AG09309 (cell line): ENCODE data around the gene TRMT10B.
"Not testable (repeated sequence)": the region's sequence is repeated elsewhere in the genome, so short reads cannot be mapped to it uniquely, and the experiment has no call there.

Source experiments
- DNase-seq: peaks from one replicate; pipeline ENCODE4 v3.0.0-alpha.2; 2010; ENCODE audit warnings: low read depth
- H3K4me3 ChIP-seq: 2 replicates; pipeline ENCODE4 v1.5.1; 2011; ENCODE audit warnings: mild to moderate bottlenecking, low read depth, low read length, moderate library complexity; ENCODE audit not compliant: control insufficient read depth
- CTCF ChIP-seq: IDR thresholded peaks from 2 replicates; pipeline ENCODE4 v1.5.1; 2011; ENCODE audit warnings: mild to moderate bottlenecking, low read depth, low read length, inconsistent platforms; ENCODE audit not compliant: insufficient read depth, control insufficient read depth; ENCODE audit errors: missing control alignments

Gene TRMT10B

GRCh38 chr9:37811906-37812476 lies 58.4 kb downstream of the TRMT10B start:
- no peak overlapping the region for H3K4me3 ChIP-seq
- TF ChIP-seq CTCF, result no peak
- no peak for DNase-seq

- no peak overlapping the region for H3K4me3 ChIP-seq
- no peak for TF ChIP-seq CTCF
- DNase-seq, result no peak
Observed at GRCh38 chr9:37812773-37813379, 59.3 kb downstream of the TRMT10B start.

GRCh38 chr9:37818849-37819248 lies 65.2 kb downstream of the TRMT10B start:
- TF ChIP-seq CTCF, result no peak
- H3K4me3 ChIP-seq, result no peak overlapping the region
- no peak for DNase-seq

GRCh38 chr9:37820142-37820541 lies 66.5 kb downstream of the TRMT10B start:
- no peak for DNase-seq
- TF ChIP-seq CTCF, result no peak
- no peak overlapping the region for H3K4me3 ChIP-seq

DNA sequence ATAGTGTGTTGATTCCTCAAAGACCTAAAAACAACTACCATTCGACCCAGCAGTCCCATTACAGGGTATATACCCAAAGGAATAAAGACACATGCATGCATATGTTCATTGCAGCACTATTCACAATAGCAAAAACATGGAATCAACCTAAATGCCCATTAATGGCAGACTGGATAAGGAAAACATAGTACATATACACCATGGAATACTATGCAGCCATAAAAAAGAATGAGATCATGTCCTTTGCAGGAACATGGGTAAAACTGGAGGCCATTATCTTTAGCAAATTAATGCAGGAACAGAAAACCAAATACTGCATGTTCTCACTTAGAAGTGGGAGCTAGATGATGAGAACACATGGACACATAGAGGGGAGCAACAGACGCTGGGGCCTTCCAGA lies 71.6 kb downstream of the TRMT10B start:
- H3K4me3 ChIP-seq, DNase-seq: not testable (repeated sequence)

DNA sequence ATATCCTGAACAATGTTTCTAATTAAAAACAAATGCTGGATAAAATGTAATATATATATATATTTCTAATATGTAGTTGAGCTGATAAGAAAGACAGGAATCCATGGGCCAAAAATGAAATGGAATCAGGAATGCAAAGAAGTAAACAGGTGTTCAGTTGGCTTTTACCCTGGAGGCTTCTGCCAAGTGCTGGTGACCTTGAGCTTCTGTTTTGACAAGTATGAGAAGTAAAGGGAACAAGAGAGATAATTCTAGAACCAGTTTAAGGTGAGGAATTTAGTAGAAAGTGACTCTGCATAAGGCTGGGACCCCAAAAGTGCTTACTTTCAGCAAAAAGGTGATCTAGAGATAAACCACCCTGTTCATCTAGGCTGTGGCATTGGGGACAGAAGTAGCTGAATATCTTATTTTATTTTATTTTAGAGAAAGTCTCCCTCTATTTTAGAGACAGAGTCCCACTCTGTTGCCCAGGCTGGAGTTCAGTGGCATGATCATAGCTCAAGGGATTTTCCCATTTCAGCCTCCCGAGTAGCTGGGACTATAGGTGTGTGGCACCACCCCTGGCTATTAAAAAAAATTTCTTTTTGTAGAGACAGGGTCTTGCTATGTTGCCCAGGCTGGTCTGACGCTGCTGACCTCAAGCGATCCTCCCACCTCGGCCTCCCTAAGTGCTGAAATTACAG lies 74.0 kb downstream of the TRMT10B start:
- DNase-seq, result no peak
- TF ChIP-seq CTCF, result no peak
- H3K4me3 ChIP-seq, result no peak overlapping the region
